Esophagus muscularis mucosa (tissue), 3 donors: ENCODE measurements around the gene ATIC.

Experiments
- POLR2A ChIP-seq: fragments of 450-650 bp; IDR thresholded peaks from one replicate; pipeline ENCODE4 v1.6.1; 2017; ENCODE audit warnings: antibody characterized with exemption, moderate library complexity, mild to moderate bottlenecking, low read depth
- TF ChIP-seq, protein P1 (sequence below), 3 experiments: fragments of 200-600 bp in 2 of 3; fragments of 450-650 bp in 1 of 3; sonication (generic) in 2 of 3; IDR thresholded peaks; one replicate each; pipeline ENCODE4 v1.5.1; 2017 to 2019; ENCODE audit warnings: antibody characterized with exemption in 3 of 3, mild to moderate bottlenecking in 2 of 3, moderate library complexity in 1 of 3

DNA sequence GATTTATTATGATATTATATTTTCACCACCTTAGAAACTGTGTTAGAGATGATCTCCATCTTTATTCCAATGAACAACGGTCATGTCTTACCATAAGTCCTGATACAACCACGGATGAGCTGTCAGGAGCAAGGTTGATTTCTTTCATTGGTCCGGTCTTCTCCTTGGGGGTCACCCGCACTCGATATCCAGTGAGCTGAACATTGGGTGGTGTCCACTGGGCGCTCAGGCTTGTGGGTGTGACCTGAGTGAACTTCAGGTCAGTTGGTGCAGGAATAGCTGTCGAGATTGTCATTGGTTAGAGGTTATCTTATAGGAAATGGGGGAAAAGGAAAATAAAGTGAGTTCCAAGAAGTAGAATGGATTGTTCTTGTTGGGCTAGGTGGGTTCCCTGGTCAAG is 67.2 kb downstream of the ATIC start:
- TF ChIP-seq, protein P1, sequence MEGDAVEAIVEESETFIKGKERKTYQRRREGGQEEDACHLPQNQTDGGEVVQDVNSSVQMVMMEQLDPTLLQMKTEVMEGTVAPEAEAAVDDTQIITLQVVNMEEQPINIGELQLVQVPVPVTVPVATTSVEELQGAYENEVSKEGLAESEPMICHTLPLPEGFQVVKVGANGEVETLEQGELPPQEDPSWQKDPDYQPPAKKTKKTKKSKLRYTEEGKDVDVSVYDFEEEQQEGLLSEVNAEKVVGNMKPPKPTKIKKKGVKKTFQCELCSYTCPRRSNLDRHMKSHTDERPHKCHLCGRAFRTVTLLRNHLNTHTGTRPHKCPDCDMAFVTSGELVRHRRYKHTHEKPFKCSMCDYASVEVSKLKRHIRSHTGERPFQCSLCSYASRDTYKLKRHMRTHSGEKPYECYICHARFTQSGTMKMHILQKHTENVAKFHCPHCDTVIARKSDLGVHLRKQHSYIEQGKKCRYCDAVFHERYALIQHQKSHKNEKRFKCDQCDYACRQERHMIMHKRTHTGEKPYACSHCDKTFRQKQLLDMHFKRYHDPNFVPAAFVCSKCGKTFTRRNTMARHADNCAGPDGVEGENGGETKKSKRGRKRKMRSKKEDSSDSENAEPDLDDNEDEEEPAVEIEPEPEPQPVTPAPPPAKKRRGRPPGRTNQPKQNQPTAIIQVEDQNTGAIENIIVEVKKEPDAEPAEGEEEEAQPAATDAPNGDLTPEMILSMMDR (IDR thresholded peaks at IDR 0.05), result no peak
- no peak for TF ChIP-seq POLR2A
